HG03045 (cell line): ENCODE data around the gene KCTD1.

Experiments used
- ATAC-seq: cut with Tn5 transposase; IDR thresholded peaks from one replicate; pipeline ENCODE4 v1.9.1; 2021; ENCODE audit warnings: mild to moderate bottlenecking, moderate library complexity; ENCODE audit not compliant: unreplicated experiment

KCTD1 gene

GRCh38 chr18:26434887-26435286 lies 113.5 kb downstream of the KCTD1 start:
- no peak for ATAC-seq

GRCh38 chr18:26432651-26433424 lies 115.5 kb downstream of the KCTD1 start:
- ATAC-seq: peak; percentile 66

- ATAC-seq: no peak
These were observed 118.7 kb downstream of the KCTD1 start for GRCh38 chr18:26429535-26430226.

- no peak for ATAC-seq
These were observed 123.2 kb downstream of the KCTD1 start for GRCh38 chr18:26425148-26425531.

- no peak for ATAC-seq
These were observed 123.8 kb downstream of the KCTD1 start for GRCh38 chr18:26424428-26425147.

- ATAC-seq: peak; percentile 80
These were observed 125.7 kb downstream of the KCTD1 start for GRCh38 chr18:26422472-26423162.

- no peak for ATAC-seq
These were observed 126.4 kb downstream of the KCTD1 start for GRCh38 chr18:26421931-26422330.

- no peak for ATAC-seq
These were observed 126.8 kb downstream of the KCTD1 start for GRCh38 chr18:26421503-26421902.

GRCh38 chr18:26419746-26420145 lies 128.6 kb downstream of the KCTD1 start:
- no peak for ATAC-seq

- no peak for ATAC-seq
These were observed 130.1 kb downstream of the KCTD1 start for GRCh38 chr18:26418225-26418624.

GRCh38 chr18:26417190-26417589 lies 131.2 kb downstream of the KCTD1 start:
- ATAC-seq: no peak

GRCh38 chr18:26416652-26417150 lies 131.7 kb downstream of the KCTD1 start:
- ATAC-seq: no peak

GRCh38 chr18:26415631-26416030 lies 132.7 kb downstream of the KCTD1 start:
- ATAC-seq: no peak

GRCh38 chr18:26414901-26415440 lies 133.4 kb downstream of the KCTD1 start:
- no peak for ATAC-seq

GRCh38 chr18:26409091-26409490 lies 139.3 kb downstream of the KCTD1 start:
- no peak for ATAC-seq

- ATAC-seq: no peak
These were observed 140.4 kb downstream of the KCTD1 start for GRCh38 chr18:26407736-26408601.

- ATAC-seq: no peak
These were observed 141.4 kb downstream of the KCTD1 start for GRCh38 chr18:26406854-26407517.

- ATAC-seq: no peak
These were observed 142.0 kb downstream of the KCTD1 start for GRCh38 chr18:26406324-26406723.

- ATAC-seq: peak; percentile 70
These were observed 143.1 kb downstream of the KCTD1 start for GRCh38 chr18:26405190-26405801.
